Right renal cortex interstitium (tissue), 3 donors: ENCODE data around the gene SFXN5. TPM values are rescaled to one million over a fixed set of nuclear protein-coding genes. Genes with fewer than 3 reads are reported as not detected.
"Not testable (repeated sequence)": the region's sequence is repeated elsewhere in the genome, so short reads cannot be mapped to it uniquely, and the experiment has no call there.

Experiments used
- DNase-seq, 3 donors: peaks; one replicate each; pipeline ENCODE4 v3.0.0-alpha.2; 2013; ENCODE audit warnings: low read depth in 3 of 3, low spot score in 2 of 3
- polyA plus RNA-seq, 3 donors: library from polyadenylated mRNA; unstranded; fragments of 120-200 nt; gene quantifications; one replicate each; pipeline ENCODE4 v1.2.1, GENCODE V29; 2013; ENCODE audit not compliant: insufficient read length in 3 of 3

Gene SFXN5
- polyA plus RNA-seq, 3 donors: 23.2 to 25.7 (median 23.9) TPM

DNA sequence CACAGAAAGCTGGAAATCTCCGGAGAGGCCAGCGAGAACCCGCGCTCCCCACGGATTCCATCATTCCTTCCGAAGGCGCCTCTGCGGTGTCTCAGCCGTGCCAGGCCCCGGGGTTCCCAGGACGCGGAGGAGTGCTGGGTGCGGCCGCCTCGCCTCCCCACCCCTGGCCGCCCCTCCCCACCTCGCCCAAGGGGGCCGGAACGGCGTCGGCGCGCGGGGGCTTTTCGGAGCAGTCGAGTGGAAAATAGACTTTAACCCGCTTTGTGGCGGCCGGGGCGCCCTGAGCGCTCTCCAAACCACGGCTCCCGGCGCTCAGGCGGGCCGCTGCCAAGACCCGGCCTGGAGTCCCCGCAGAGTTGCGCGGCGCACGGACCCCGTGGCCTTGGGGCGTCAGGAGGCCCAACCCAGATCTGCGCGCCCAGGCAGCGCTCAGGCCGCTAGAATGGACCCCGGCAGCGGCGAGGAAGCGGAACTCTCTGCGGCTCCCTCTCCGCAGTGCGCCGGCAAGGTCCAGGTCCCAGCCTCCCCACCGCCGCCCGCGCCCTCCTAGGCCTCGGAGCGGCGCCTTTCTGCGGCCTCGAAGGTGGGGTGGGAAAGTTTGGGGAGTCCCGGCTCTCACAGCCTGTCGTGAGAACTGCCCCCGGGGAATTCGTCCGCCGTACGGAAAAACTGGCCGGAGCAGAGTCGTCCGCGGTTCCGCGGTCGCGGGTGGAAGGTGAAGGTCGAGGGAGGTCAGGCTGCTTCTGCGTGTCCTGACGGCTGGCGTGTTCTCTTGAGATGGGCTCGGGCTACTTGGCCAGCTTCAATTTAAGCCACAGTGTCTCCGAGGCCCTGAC is 155.4 kb downstream of the SFXN5 start:
- no peak for DNase-seq

DNA sequence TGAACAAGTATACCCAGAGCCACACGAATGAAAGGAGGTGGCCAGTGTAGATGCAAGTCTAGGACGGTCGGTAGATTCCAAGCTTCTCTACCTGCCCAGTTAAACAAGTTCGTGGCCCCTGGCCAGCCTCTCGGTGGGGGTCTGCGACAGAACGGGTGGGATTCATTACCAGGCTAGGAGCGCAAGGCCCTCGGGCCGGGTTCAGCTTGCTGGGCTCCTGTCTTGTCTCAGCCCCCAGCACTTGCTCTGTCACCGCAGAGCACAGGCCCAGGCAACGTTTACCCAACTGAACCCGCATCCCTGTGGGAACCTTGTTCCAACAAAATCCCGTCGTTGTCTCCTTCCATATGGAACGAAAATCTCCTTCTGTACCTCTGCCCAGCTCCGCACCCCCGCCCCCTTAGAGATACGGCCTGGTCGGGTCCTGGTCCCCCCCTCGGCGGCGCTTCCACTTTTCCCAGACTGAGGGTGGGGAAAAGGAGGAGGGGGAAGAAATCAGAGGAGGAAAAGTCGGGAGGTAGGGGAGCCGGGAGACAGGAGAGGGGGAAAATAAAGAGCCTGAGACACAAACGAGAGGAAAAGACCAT is 156.1 kb downstream of the SFXN5 start:
- DNase-seq: no peak

DNA sequence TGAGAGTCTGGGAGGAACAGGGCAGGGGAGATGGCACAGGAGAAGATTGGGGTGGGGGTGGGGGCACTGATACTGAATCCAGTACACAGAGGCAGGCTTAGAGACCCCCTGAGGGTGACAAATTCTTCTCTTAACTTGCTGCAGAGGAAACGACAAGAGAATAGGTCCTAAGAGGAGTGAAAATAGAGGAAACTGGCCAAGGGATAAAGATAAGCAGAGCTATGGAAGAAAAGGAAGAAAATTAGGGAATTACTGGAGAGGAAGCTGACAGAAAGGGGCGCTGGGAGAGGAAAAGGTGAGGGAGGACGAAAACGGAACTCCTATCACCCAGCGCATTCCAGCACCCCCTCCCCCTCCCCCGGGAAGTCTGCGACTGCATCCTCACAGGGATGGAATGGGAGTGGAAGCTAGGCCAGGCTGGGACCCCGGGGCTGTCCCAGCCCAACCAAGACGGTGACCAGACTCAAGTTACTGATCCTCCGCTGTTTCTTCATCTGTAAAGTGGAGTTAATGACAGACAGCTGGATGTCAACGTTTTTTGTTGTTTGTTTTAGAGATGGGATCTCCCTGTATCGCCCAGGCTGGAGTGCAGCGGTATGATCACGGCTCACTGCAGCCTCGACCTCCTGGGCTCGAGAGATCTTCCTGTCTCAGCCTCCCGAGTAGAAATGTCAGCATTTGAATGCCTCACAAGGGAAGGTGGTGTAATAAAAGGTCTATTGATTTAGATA is 156.8 kb downstream of the SFXN5 start:
- DNase-seq: no peak

DNA sequence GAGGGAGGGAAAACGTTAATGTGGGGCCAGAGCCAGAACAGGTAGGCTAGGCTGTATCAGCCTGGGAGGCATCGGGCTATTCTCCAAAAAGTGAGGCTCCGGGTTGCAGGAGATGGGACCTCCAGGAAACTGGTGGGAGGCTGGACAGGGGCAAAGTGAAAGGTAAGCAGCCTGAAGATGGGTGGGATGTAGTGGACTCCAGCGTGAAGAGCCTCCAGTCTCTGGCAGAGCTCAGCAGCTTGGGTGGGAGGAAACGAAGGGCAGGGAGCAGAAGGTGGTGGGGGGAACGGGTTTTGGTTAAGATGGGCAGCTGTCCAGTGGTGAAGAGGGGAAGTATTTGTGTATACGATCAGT is 157.3 kb downstream of the SFXN5 start:
- no peak for DNase-seq

DNA sequence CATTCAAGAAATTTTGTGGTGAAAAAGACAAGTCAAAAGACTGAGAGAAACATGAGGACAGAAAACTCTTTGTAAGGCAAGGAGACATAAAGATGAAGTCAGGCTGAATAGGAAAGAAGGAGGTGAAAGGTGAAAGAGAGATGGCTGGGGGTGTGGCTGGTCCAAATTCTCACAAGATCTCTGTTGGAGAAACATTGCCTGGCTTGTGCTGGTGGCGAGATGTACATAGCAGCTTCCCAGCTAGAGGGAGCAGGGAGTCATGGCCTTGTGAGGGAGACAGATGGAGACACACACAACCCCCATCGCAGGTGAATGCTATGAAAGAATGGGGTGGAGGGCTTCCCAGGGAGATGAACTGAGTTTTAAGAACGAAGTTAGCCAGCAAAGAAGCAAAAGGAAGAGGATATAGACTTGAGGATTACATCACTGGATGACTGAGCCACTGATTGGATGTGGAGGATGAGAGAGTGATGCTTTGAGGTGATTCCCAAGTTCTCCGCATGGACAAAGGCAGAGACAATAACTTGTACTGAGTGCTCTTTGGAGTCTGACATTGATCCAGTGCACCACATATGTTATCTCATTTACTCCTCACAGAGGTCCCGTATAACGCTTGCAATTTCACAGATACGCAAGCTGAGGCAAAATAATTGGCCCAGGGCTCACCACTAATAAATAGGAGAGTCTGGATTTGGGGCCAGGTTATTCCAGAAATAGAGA is 157.9 kb downstream of the SFXN5 start:
- no peak for DNase-seq

DNA sequence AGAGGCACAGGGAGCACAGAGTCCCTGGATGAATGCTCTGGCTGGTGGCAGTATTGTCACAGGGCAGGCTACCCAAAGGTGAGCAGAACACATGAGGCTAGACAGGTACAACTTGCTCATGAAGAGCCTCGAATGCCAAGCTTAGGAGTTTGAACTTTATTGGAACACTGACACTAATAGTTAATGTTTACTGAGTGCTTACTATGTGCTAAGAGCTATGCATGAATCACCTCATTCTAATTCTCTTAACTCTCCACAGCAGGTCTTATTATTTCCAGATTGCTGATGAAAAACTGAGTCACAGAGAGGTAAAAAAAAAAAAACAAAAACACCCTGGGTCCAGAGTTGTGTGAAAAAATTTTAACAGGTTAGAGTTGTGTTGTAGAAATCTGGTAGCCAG is 160.3 kb downstream of the SFXN5 start:
- DNase-seq: no peak

DNA sequence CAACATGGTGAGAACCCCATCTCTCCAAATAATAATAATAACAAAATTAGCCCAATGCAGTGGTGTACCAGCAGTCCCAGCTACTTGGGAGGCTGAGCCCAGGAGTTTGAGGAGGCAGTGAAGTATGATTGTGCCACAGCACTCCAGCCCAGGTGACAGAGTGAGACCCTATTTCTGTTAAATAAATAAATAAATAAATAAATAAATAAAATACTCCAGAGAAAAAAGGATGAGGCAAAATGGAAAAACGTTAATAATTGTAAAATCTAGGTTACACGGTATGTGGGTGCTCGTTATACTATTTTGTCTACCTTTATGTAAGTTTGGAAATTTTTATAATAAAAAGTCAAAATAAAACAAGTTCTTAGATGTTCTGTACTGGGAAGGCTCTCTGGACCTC is 162.8 kb downstream of the SFXN5 start:
- DNase-seq: no peak

DNA sequence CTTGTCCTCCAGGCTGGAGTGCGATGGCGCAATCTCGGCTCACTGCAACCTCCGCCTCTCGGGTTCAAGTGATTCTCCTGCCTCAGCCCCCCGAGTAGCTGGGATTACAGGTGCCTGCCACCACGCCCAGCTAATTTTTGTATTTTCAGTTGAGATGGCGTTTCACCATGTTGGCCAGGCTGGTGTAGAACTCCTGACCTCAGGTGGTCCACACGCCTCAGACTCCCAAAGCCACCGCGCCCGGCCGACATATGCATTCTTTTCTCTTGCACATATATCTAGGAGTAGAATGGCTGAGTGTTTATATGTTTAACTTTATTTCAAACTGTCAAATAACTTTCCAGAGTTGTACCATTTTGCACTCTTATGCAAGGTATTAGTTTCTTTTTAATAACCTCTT is 164.1 kb downstream of the SFXN5 start:
- not testable (repeated sequence) for DNase-seq

DNA sequence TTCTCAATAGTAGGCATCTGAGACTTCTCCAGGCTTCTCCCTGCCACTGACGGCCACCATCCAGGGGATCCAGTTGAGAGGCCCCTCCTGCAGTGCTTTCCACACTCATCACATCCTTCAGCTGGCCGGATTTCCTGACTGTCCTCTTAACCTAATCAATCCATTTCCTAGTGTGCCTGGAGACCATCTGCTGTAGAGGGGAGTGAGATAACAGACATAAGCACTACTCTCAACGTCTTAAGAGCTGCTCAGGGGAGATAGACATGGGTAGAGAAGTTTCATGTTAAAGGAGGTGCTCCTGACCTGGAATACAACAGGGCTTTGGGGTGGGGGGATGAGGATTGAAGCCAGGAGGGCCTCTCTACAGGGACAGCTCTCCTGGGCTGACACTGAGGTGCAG is 170.1 kb downstream of the SFXN5 start:
- no peak for DNase-seq

DNA sequence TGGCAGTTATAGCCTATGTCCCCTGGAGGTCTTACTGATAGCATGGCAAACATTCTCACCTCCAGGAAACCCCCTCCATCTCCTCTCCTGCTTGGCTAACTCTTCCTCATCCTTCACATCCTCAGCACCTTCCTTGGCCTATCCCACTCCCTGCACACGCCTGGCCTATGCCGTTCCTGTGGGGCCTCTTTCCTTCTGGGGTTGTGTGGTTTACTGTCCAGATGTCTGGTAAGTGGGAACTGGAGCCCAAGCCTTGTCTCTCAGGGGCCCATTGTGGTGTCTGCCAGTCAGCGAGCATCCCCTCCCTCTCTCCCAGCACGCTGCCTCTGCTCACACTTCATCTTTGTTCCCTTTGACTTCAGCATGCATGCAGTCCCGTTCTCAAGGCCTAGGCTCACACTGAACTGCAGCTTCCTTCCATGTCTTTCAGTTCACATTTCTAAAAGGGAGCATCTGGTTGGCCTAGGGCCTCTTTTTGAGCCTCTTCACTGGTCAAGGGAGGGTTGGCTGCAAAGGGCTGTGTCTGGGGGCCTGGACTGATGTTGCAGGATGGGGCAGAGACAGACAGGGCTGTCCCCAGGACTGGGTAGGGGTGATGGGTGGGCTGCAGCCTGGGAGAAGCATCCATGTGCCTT is 171.2 kb downstream of the SFXN5 start:
- DNase-seq: no peak

DNA sequence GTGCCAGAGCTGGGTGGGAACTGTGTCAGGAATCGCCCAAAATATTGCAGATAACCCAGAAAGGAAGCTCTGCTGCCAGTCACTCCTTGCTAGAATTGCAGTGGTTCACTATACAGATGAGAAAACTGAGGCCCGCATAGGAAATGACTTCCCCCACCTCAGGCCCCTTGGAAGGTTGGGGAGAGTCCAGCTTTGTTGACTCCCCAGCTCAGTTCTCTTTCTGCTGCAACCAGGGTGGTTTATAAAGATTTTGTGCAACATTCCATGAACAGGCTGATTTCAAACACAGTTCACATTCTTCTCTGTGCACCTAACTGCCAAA is 173.0 kb downstream of the SFXN5 start:
- DNase-seq: no peak

DNA sequence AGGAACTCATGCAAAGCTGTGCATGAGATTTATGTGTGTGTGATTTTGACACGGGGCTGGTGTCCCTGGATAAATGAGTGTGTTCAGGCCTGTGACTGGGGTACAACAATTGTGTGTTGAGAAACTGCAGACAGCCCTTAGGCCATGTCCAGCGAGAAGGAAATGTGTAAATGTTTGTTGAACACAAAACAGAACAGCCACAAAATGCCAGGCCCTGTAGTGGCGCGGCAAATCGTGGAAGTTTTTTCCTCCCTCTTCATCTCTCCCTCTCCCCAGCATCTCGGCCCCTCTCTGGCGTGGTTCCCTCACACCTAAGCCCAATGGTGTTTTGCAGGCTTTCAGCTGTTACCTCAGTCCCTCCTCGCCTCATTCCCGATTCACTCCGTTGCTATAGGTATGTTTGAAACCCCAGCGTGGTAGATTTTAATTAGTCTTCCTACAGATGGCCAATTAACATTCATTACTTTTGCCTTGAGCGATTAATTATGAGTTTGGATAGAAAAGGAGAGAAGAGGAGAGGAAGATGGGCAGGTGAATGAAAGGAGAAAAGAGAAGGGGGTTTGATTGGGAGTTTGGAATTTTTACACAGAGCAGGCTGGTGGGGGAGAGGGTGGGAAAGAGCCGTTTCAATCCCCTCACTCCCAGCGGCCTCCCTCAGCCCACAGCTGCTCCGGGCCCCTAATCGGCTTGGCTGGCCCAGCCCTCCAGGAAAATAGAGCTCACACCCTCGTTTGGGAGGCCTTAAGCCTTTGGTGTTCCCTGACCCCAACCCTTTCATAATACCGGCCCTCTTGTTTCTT is 173.5 kb downstream of the SFXN5 start:
- no peak for DNase-seq

DNA sequence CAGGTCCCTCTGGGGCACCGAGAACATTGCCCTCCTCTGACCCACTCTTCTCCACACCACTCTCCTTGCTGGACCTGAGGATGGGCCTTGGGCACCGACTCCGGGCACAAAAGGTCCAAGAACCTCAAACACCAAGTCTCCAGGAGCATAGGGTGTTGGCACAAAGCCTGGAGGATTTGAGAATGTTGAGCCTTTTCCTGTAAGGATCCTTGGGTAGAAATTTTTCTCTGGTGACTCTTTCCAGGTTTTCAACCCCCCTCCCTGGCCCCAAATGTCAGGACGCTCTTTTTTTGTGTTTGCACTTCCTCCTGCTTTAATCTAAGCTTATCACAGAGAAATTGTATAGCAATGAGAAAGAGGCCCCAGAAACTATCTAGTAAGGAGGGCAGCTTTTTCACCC is 175.1 kb downstream of the SFXN5 start:
- no peak for DNase-seq

DNA sequence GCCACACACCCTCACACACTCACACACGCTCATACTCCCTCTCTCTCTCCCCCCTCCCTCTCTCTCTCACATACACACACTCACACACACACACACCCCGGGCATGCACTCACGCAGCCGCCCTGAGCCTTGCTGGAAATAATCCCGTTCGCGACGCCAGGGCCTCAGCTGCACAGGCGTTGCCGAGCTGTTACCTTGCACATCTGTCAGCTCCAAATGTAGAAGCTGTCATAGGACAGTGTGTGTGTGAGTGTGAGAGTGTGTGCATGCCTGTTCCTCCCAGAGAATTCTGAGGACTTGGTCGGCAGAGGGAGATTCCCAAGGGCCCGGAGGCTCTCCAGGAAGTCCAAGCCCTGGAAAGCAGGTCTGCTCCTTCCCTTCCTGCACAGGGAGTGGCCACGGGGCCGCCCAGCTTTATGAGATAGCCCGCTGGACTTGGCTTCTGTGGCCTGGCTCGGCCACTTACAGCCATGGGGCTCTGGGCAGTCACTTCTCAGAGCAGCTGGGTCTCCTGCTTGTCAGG is 175.7 kb downstream of the SFXN5 start:
- DNase-seq: no peak

DNA sequence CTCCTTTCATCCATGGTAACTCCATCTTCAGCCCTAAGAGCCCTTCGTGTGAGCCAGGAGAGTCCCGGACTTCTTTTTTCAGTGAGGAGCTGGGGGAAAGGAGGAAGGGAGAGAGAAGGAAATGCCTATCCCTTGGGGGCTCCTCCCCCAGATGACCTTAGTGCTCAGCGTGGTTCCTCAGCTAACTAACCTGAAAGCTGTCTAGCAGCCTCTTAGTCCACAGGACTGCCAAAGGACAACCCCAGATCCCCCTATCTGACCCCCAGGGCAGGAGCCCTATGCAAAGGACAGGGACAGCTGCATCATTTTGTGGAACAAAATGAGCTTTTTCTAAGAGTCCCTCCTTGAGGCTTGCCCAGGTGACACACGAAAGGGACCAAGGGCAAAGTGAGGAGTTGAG is 176.4 kb downstream of the SFXN5 start:
- no peak for DNase-seq

DNA sequence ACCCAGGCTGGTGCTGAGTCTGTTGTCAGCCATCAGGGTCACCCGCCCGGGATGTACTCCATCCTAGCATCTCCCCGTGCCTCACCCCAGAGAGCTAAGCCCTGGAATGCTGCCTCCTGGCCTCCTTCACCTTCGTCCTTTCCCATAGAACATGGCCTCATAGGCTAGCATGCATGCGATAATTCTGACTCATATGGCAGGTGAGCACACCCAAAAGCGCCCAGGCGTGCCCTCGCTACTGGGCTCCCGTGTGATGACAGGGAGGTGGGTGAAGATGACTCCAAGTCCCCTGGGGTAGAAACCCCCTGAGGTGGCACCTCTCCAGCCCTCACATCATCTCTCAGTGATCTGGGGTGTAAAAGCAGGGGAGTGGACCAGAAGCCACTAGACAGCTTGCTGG is 177.0 kb downstream of the SFXN5 start:
- no peak for DNase-seq

DNA sequence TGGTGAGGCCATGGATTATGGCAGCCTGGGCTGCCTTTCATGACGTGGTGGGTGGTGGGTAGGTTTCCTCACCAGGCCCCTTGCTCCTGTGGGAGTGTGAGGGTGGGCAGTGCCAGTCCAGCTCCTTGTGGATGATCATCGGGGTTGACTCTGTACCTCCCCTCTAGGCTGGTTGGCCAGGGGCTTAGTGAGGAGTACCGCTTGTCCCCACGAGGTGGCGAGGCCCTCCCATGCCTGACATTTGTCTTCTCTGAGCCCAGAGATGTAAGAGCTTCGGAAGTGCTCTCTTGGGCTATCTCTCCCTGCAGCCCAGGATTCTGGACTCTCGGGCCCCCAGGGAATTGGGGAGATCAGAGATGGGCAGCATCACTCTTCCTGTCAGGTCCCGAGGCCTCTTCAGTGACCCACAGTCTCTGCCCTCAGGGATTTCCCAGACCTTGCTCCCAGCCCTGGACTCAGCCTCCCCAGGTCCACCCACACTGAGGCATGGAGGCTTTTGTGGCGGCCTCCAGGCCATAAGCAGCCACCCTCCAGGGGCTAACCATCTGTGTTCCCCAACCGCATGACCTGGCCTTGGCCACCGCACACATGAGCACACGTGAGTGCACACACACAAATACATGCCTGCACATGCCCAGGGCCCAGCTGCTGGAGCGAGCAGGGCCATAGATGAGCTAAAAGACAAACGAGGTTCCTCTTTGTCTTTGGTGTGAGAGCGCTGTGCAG is 177.8 kb downstream of the SFXN5 start:
- DNase-seq: no peak

DNA sequence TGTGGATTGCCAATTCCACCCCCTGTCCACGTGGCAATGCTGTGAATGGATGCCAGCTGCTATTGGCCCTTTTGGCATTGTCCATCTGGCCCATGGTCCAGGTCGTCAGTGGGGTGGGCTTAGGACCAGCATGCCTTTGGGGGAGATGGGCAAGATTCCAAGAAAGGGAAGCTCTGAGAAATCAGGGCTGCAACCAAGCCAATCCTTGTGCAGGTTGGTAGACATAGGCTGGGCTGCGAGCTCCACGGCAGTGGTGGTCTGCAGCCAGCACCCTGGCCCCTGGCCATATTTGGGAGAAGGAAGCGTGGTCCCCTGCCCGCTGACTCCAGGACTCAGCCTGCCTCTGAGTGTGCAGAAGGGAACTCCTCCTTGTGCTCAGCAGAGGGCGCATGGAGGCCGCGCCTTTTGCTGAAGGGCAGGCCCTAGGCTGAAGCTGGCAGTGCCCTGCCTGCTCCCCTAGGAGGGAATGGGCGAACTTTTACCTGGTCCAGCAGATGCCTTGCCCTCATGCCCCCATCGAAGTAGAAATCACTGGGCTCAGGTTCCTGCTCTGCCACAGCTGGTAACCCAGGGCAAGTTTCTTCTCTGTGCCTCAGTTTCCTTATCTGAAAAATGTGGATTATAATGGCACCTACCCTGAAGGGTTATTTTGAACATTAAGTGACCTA is 178.9 kb downstream of the SFXN5 start:
- DNase-seq: no peak
